ENCODE results near the gene FEV.

GRCh38 chr2:218988164-218988563 lies 3.2 kb upstream of the FEV start:
- no peak for TF ChIP-seq CTCF (IDR thresholded peaks at IDR 0.05)
- no peak for TF ChIP-seq POLR2A (IDR thresholded peaks at IDR 0.05)
- TF ChIP-seq EP300 (IDR thresholded peaks at IDR 0.05): no peak
- TF ChIP-seq POLR2AphosphoS5 (IDR thresholded peaks at IDR 0.05): no peak
